Measurements from ENCODE around the gene GDF15. TPM values are rescaled to one million over a fixed set of nuclear protein-coding genes. Genes with fewer than 3 reads are reported as not detected.
A peak's percentile ranks its signal among the peaks of the same experiment; 100 is the strongest.

GDF15 gene
- total and polyA plus RNA-seq, 4 donors: 0.42 to 11.6 (median 7.2) TPM

- Histone ChIP-seq H3K4me1 (ENCODE audit: control insufficient read depth in 4 of 4, insufficient read depth in 4 of 4, low read length in 3 of 4) (peaks cover 4 to 39% (median 20%) of the 10 kb centered on the region in 4 donors), H3K4me3 (ENCODE audit: low read depth in 1 of 3, low read length in 3 of 3) (no peak overlapping the region), H3K9ac (ENCODE audit: low read depth in 1 of 2, low read length in 2 of 2) (peak overlapping the region; percentile 12 to 42), H3K27ac (ENCODE audit: low read depth in 1 of 2, low read length in 2 of 2) (peak overlapping the region; percentile 47 to 84), H3K36me3 (ENCODE audit: control insufficient read depth in 4 of 4, insufficient read depth in 3 of 4, low read depth in 1 of 4, low read length in 3 of 4) (peaks cover 0 to 3% (median 0%) of the 10 kb centered on the region in 4 donors), H3K9me3 (ENCODE audit: control insufficient read depth in 4 of 4, low read length in 3 of 4) (no peaks in the 10 kb centered on the region), H3K27me3 (ENCODE audit: control insufficient read depth in 4 of 4, insufficient read depth in 4 of 4, low read length in 3 of 4) (no peaks in the 10 kb centered on the region)
- DNase-seq (ENCODE audit: low spot score): no peak
- TF ChIP-seq NR2F2 (IDR thresholded peaks at IDR 0.05) (no peak), ATF3 (IDR thresholded peaks at IDR 0.05) (no peak), RXRA (IDR thresholded peaks at IDR 0.05) (peak in 1 of 2 donors; percentile 41), YY1 (IDR thresholded peaks at IDR 0.05) (peak; percentile 14), MAX (IDR thresholded peaks at IDR 0.05) (no peak), RAD21 (IDR thresholded peaks at IDR 0.05) (peak in 1 of 2 donors; percentile 9), SP1 (IDR thresholded peaks at IDR 0.05) (peak; percentile 76), JUND (IDR thresholded peaks at IDR 0.05) (peak in 1 of 2 donors; percentile 10), GABPA (IDR thresholded peaks at IDR 0.05 in 1 of 2, conservative IDR thresholded peaks at IDR 0.05 in 1 of 2) (no peak), HNF4A (conservative IDR thresholded peaks at IDR 0.05) (peak; percentile 90 to 92), TAF1 (conservative IDR thresholded peaks at IDR 0.05) (no peak), HNF4G (IDR thresholded peaks at IDR 0.05) (peak; percentile 61), EGR1 (IDR thresholded peaks at IDR 0.05; ENCODE audit: low read depth in 2 of 2) (no peak), ZBTB33 (IDR thresholded peaks at IDR 0.05) (no peak), FOXA2 (IDR thresholded peaks at IDR 0.05) (no peak), REST (IDR thresholded peaks at IDR 0.05) (peak; percentile 30), CTCF (IDR thresholded peaks at IDR 0.05; ENCODE audit: low read depth, low read length, missing input control) (no peak), FOXA1 (IDR thresholded peaks at IDR 0.05) (no peak)
- WGBS: 48% methylated on average over 9 of the region's 9 CpGs
Observed at GRCh38 chr19:18338541-18338940, 47.4 kb upstream of the GDF15 start.
